HG03175 (cell line): ENCODE measurements around the gene CISD1.
"Not testable (repeated sequence)": the region's sequence is repeated elsewhere in the genome, so short reads cannot be mapped to it uniquely, and the experiment has no call there.

Experiments
- ATAC-seq: cut with Tn5 transposase; IDR thresholded peaks from one replicate; pipeline ENCODE4 v1.9.1; 2021; ENCODE audit warnings: mild to moderate bottlenecking, moderate library complexity; ENCODE audit not compliant: unreplicated experiment

CISD1 gene

GRCh38 chr10:58268946-58269781, at the start of gene CISD1:
CISD1 (plus strand) TSS chr10:58269162; CDS start chr10:58269274, 112 bp downstream.
- peak; percentile 65 for ATAC-seq

- no peak for ATAC-seq
Observed at GRCh38 chr10:58219875-58220274, 49.1 kb upstream of the CISD1 start.

GRCh38 chr10:58220769-58221451, 48.1 kb upstream of the CISD1 start:
- ATAC-seq, result no peak

- ATAC-seq, result no peak
Observed at GRCh38 chr10:58225654-58226053, 43.3 kb upstream of the CISD1 start.

GRCh38 chr10:58229856-58230255, 39.1 kb upstream of the CISD1 start:
- ATAC-seq, result not testable (repeated sequence)

GRCh38 chr10:58237014-58237834, 31.7 kb upstream of the CISD1 start:
- ATAC-seq, result no peak

GRCh38 chr10:58239561-58240169, 29.3 kb upstream of the CISD1 start:
- no peak for ATAC-seq

GRCh38 chr10:58240531-58240930, 28.4 kb upstream of the CISD1 start:
- ATAC-seq, result no peak

GRCh38 chr10:58241346-58241745, 27.6 kb upstream of the CISD1 start:
- no peak for ATAC-seq

- no peak for ATAC-seq
Observed at GRCh38 chr10:58243269-58243668, 25.7 kb upstream of the CISD1 start.

- not testable (repeated sequence) for ATAC-seq
Observed at GRCh38 chr10:58243801-58244200, 25.2 kb upstream of the CISD1 start.

- not testable (repeated sequence) for ATAC-seq
Observed at GRCh38 chr10:58244242-58244641, 24.7 kb upstream of the CISD1 start.

GRCh38 chr10:58244666-58245065, 24.3 kb upstream of the CISD1 start:
- not testable (repeated sequence) for ATAC-seq

GRCh38 chr10:58253184-58253583, 15.8 kb upstream of the CISD1 start:
- no peak for ATAC-seq

GRCh38 chr10:58254644-58255043, 14.3 kb upstream of the CISD1 start:
- no peak for ATAC-seq

GRCh38 chr10:58256013-58256780, 12.8 kb upstream of the CISD1 start:
- ATAC-seq, result not testable (repeated sequence)

GRCh38 chr10:58258977-58259692, 9.8 kb upstream of the CISD1 start:
- no peak for ATAC-seq

- no peak for ATAC-seq
Observed at GRCh38 chr10:58260334-58260733, 8.6 kb upstream of the CISD1 start.

GRCh38 chr10:58262766-58263165, 6.2 kb upstream of the CISD1 start:
- no peak for ATAC-seq
